Endothelial cell of umbilical vein (primary cell): ENCODE results near the gene ARFIP1. TPM values are rescaled to one million over a fixed set of nuclear protein-coding genes. Genes with fewer than 3 reads are reported as not detected.

Experiments used
- BruUV-seq: library from RNA; stranded (reverse); fragments of 400-500 nt; replicated peaks from 2 replicates; lab custom pipeline; 2021; lab: Mats Ljungman, UMichigan
- CTCF ChIA-PET: fragments of 300-600, 350-600 bp; sonication (Branson Sonifier 250); formaldehyde crosslinking; loops from one replicate; lab custom pipeline; 2021; ENCODE audit warnings: antibody characterized with exemption, inconsistent platforms; lab: Charles Lee
- POLR2A ChIA-PET: fragments of 300-600, 350-600 bp; sonication (Branson Sonifier 250); formaldehyde crosslinking; loops from one replicate; lab custom pipeline; 2021; ENCODE audit warnings: antibody characterized with exemption, inconsistent platforms; lab: Charles Lee
- DNase-seq: peaks from one replicate; pipeline ENCODE4 v3.0.0-alpha.2; 2011; ENCODE audit warnings: low read depth, low spot score
- FAIRE-seq: peaks from 2 replicates; lab custom pipeline; 2011; peaks lifted over from hg19 to GRCh38; lab: Jason Lieb, UNC
- H2AFZ ChIP-seq: 2 replicates; pipeline ENCODE4 v1.6.0; 2012; ENCODE audit warnings: low read depth, low read length, control low read depth, inconsistent platforms
- H3K27ac ChIP-seq: 2 replicates; pipeline ENCODE4 v1.5.1; 2011; ENCODE audit warnings: low read depth, mild to moderate bottlenecking, control low read depth, low read length, moderate library complexity; ENCODE audit not compliant: insufficient read depth
- H3K27me3 ChIP-seq, 2 experiments: 2 replicates each; pipeline versions ENCODE4 v1.6.0 to v1.6.1; 2011; ENCODE audit warnings: low read length in 2 of 2, mixed read lengths in 1 of 2; ENCODE audit not compliant: control insufficient read depth in 2 of 2, insufficient read depth in 2 of 2
- H3K36me3 ChIP-seq, 2 experiments: 2 replicates in 1 of 2; 3 replicates in 1 of 2; pipeline ENCODE4 v1.5.1; 2011; ENCODE audit warnings: low read length in 2 of 2, mild to moderate bottlenecking in 1 of 2, moderate library complexity in 1 of 2; ENCODE audit not compliant: control insufficient read depth in 2 of 2, insufficient read depth in 2 of 2; ENCODE audit errors: extremely low read depth in 1 of 2
- H3K4me1 ChIP-seq: 3 replicates; pipeline ENCODE4 v1.5.1; 2011; ENCODE audit warnings: mild to moderate bottlenecking, low read length; ENCODE audit not compliant: control insufficient read depth, insufficient read depth; ENCODE audit errors: extremely low read depth
- H3K4me2 ChIP-seq: 2 replicates; pipeline ENCODE4 v1.6.1; 2011; ENCODE audit warnings: low read length, control low read depth, mixed read lengths; ENCODE audit not compliant: insufficient read depth
- H3K4me3 ChIP-seq, 3 experiments: fragments of 200-600 bp in 1 of 3; sonication (generic), shearing (Covaris generic) in 1 of 3; replicated peaks in 1 of 3; 2 replicates each; pipeline ENCODE4 v1.5.1; 2011 to 2016; ENCODE audit warnings: control low read depth in 3 of 3, low read length in 3 of 3, mild to moderate bottlenecking in 2 of 3, inconsistent platforms in 1 of 3, low read depth in 1 of 3, moderate library complexity in 1 of 3; ENCODE audit not compliant: insufficient read depth in 1 of 3
- H3K79me2 ChIP-seq: 2 replicates; pipeline ENCODE4 v1.6.0; 2012; ENCODE audit warnings: low read length, inconsistent platforms; ENCODE audit not compliant: control insufficient read depth, insufficient read depth
- H3K9ac ChIP-seq: replicated peaks from 2 replicates; pipeline ENCODE3; 2011; ENCODE audit warnings: low read length, control low read depth; ENCODE audit not compliant: insufficient read depth; ENCODE audit errors: extremely low read depth
- H3K9me1 ChIP-seq: replicated peaks from 3 replicates; pipeline ENCODE4 v1.6.0; 2011; ENCODE audit warnings: mild to moderate bottlenecking, low read length; ENCODE audit not compliant: control insufficient read depth, insufficient read depth; ENCODE audit errors: extremely low read depth
- H3K9me3 ChIP-seq: replicated peaks from 2 replicates; pipeline ENCODE4 v1.5.1; 2012; ENCODE audit warnings: low read length, inconsistent platforms; ENCODE audit not compliant: control insufficient read depth, insufficient read depth
- H4K20me1 ChIP-seq: replicated peaks from 2 replicates; pipeline ENCODE3; 2011; ENCODE audit warnings: mild to moderate bottlenecking, low read length; ENCODE audit not compliant: control insufficient read depth, insufficient read depth; ENCODE audit errors: extremely low read depth
- CTCF ChIP-seq, 2 donors: IDR thresholded peaks; 1 replicate in 1 of 2; 2 replicates in 1 of 2; pipeline ENCODE4 v1.5.1; 2011; ENCODE audit warnings: low read length in 2 of 2, mild to moderate bottlenecking in 2 of 2, moderate library complexity in 2 of 2, control low read depth in 1 of 2, inconsistent platforms in 1 of 2, low read depth in 1 of 2; ENCODE audit not compliant: insufficient read depth in 1 of 2; ENCODE audit errors: extremely low read depth in 1 of 2
- EZH2 ChIP-seq: IDR thresholded peaks from 2 replicates; pipeline ENCODE4 v1.6.1; 2012; ENCODE audit warnings: borderline replicate concordance, low read depth, mild to moderate bottlenecking, moderate library complexity, low read length, inconsistent platforms; ENCODE audit not compliant: severe bottlenecking
- FOS ChIP-seq: IDR thresholded peaks from 2 replicates; pipeline ENCODE4 v1.6.1; 2011; ENCODE audit warnings: mild to moderate bottlenecking, low read length, moderate library complexity, borderline replicate concordance; ENCODE audit not compliant: insufficient read depth
- GATA2 ChIP-seq: IDR thresholded peaks from 2 replicates; pipeline ENCODE4 v1.7.0; 2011; ENCODE audit warnings: low read depth, mild to moderate bottlenecking, moderate library complexity, mixed read lengths, low read length; ENCODE audit not compliant: insufficient read length, insufficient read depth
- JUN ChIP-seq: IDR thresholded peaks from 2 replicates; pipeline ENCODE4 v1.6.1; 2011; ENCODE audit warnings: borderline replicate concordance, low read depth; ENCODE audit not compliant: insufficient read length, insufficient read depth
- MAX ChIP-seq: IDR thresholded peaks from 2 replicates; pipeline ENCODE4 v1.6.1; 2011; ENCODE audit not compliant: insufficient read depth, insufficient read length
- MYC ChIP-seq: IDR thresholded peaks from one replicate; pipeline ENCODE4 v1.6.1; 2011; ENCODE audit warnings: mild to moderate bottlenecking, low read depth, low read length
- POLR2A ChIP-seq: IDR thresholded peaks from 2 replicates; pipeline ENCODE4 v1.6.1; 2012; ENCODE audit warnings: low read depth, mild to moderate bottlenecking, control low read depth, low read length
- POLR2AphosphoS5 ChIP-seq: IDR thresholded peaks from 2 replicates; pipeline ENCODE4 v1.6.1; 2012; ENCODE audit warnings: low read depth, mild to moderate bottlenecking, control low read depth, low read length, moderate library complexity; ENCODE audit not compliant: insufficient read depth
- dilution Hi-C: fragments of 300-500 bp; cut with MboI; formaldehyde crosslinking; loops from one replicate; pipeline ENCODE4 v1.15.0; 2019; ENCODE audit warnings: low sequenced_read_pairs; ENCODE audit not compliant: extremely low pct_ligation_motif_present
- intact Hi-C: fragments of 100-400 bp; cut with micrococcal nuclease; formaldehyde crosslinking; loops from one replicate; pipeline ENCODE4 v1.10.0; 2022
- polyA plus RNA-seq, 4 experiments: library from polyadenylated mRNA; depleted of rRNA in 3 of 4; stranded (reverse) in 3 of 4; unstranded in 1 of 4; fragments of >200 nt; gene quantifications; 2 replicates each; pipeline versions ENCODE4 v1.2.1 to v1.2.3, GENCODE V29; 2011 to 2012; ENCODE audit warnings: missing spikeins in 1 of 4
- total RNA-seq: library from RNA; stranded (reverse); gene quantifications from 2 replicates; pipeline ENCODE4 v1.2.3, GENCODE V29; 2021

Gene ARFIP1
- total and polyA plus RNA-seq, 2 donors (not counting 3 experiments of a cell fraction or from before 2014, with no cell fraction given), result 10.0 to 24.2 TPM

- no peak overlapping the region for H3K4me2 ChIP-seq
- H3K36me3 ChIP-seq, result no peaks in the 10 kb centered on the region
- POLR2A ChIA-PET, result no interaction called here
- DNase-seq (no peak), FAIRE-seq (no peak)
- no peak overlapping the region for H3K9ac ChIP-seq
- dilution Hi-C loops (no loop called here), intact Hi-C loops (no loop called here)
- no peaks in the 10 kb centered on the region for H3K9me1 ChIP-seq
- H3K27me3 ChIP-seq, result peaks cover 0 to 2% of the 10 kb centered on the region in 2 experiments
- no peaks in the 10 kb centered on the region for H3K9me3 ChIP-seq
- TF ChIP-seq JUN (no peak), MYC (no peak), GATA2 (no peak), POLR2AphosphoS5 (no peak), FOS (no peak), MAX (no peak)
- no peak overlapping the region for H3K4me3 ChIP-seq
- no peaks in the 10 kb centered on the region for H3K79me2 ChIP-seq
- H3K27ac ChIP-seq, result no peak overlapping the region
- H3K4me1 ChIP-seq, result no peaks in the 10 kb centered on the region
- CTCF ChIA-PET, result no interaction called here
- no peaks in the 10 kb centered on the region for H4K20me1 ChIP-seq
- BruUV-seq, result no TSS peak
- H2AFZ ChIP-seq, result no peak overlapping the region
Measured at GRCh38 chr4:152771741-152772533, 7.8 kb upstream of the ARFIP1 start.

GRCh38 chr4:152773339-152773738, 6.4 kb upstream of the ARFIP1 start:
- ChIA-PET POLR2A (no interaction called here), CTCF (no interaction called here)
- H3K4me1 ChIP-seq, result no peaks in the 10 kb centered on the region
- no peak overlapping the region for H3K27ac ChIP-seq
- no peak overlapping the region for H2AFZ ChIP-seq
- no peaks in the 10 kb centered on the region for H3K9me1 ChIP-seq
- no peak overlapping the region for H3K9ac ChIP-seq
- BruUV-seq, result no TSS peak
- no peak for DNase-seq
- TF ChIP-seq MAX, result no peak
- no peak for TF ChIP-seq EZH2
- TF ChIP-seq CTCF (IDR thresholded peaks at IDR 0.05; ENCODE audit: extremely low read depth in 1 of 2, insufficient read depth in 1 of 2, low read depth in 1 of 2, low read length in 2 of 2), result no peak
- no peak for TF ChIP-seq GATA2
- TF ChIP-seq JUN, result no peak
- TF ChIP-seq POLR2A, result no peak
- no peak for TF ChIP-seq MYC
- TF ChIP-seq FOS, result no peak
- no peak for TF ChIP-seq POLR2AphosphoS5
- no peaks in the 10 kb centered on the region for H3K79me2 ChIP-seq
- H3K9me3 ChIP-seq, result no peaks in the 10 kb centered on the region
- no peaks in the 10 kb centered on the region for H3K36me3 ChIP-seq
- no peak for FAIRE-seq
- intact Hi-C loops (no loop called here), dilution Hi-C loops (no loop called here)
- H3K4me3 ChIP-seq, result no peak overlapping the region
- H4K20me1 ChIP-seq, result no peaks in the 10 kb centered on the region
- H3K27me3 ChIP-seq, result peaks cover 0 to 11% of the 10 kb centered on the region in 2 experiments
- no peak overlapping the region for H3K4me2 ChIP-seq
